Right lobe of liver (tissue), 4 donors: ENCODE results near the gene PDZRN3.

Experiments used
- POLR2A ChIP-seq: fragments of 450-650 bp; IDR thresholded peaks from one replicate; pipeline ENCODE4 v1.6.1; 2017; ENCODE audit warnings: antibody characterized with exemption, mild to moderate bottlenecking
- TF ChIP-seq, protein P1 (sequence below), 4 donors: fragments of 200-600 bp in 3 of 4; fragments of 450-650 bp in 1 of 4; IDR thresholded peaks; one replicate each; pipeline versions ENCODE4 v1.5.1 to v1.8.0; 2016 to 2022; ENCODE audit warnings: antibody characterized with exemption in 4 of 4, mild to moderate bottlenecking in 2 of 4
- donor health status: DM: no; HTN: no; CAD: no.
- donor health status: DM: no; HTN: no; CAD: no.
- donor health status: DM: no; HTN: yes; CAD: no.

- TF ChIP-seq, protein P1, sequence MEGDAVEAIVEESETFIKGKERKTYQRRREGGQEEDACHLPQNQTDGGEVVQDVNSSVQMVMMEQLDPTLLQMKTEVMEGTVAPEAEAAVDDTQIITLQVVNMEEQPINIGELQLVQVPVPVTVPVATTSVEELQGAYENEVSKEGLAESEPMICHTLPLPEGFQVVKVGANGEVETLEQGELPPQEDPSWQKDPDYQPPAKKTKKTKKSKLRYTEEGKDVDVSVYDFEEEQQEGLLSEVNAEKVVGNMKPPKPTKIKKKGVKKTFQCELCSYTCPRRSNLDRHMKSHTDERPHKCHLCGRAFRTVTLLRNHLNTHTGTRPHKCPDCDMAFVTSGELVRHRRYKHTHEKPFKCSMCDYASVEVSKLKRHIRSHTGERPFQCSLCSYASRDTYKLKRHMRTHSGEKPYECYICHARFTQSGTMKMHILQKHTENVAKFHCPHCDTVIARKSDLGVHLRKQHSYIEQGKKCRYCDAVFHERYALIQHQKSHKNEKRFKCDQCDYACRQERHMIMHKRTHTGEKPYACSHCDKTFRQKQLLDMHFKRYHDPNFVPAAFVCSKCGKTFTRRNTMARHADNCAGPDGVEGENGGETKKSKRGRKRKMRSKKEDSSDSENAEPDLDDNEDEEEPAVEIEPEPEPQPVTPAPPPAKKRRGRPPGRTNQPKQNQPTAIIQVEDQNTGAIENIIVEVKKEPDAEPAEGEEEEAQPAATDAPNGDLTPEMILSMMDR (IDR thresholded peaks at IDR 0.05) = no peak
- no peak for TF ChIP-seq POLR2A
Measured at GRCh38 chr3:73391984-73392383, 232.8 kb downstream of the PDZRN3 start.
